Measurements from ENCODE around the gene DOCK3.
A peak's percentile ranks its signal among the peaks of the same experiment; 100 is the strongest.
"Not testable (repeated sequence)": the region's sequence is repeated elsewhere in the genome, so short reads cannot be mapped to it uniquely, and the experiment has no call there.

DOCK3 gene

GRCh38 chr3:51002495-51002894 is 327.8 kb downstream of the DOCK3 start:
- no peak for DNase-seq

DNA sequence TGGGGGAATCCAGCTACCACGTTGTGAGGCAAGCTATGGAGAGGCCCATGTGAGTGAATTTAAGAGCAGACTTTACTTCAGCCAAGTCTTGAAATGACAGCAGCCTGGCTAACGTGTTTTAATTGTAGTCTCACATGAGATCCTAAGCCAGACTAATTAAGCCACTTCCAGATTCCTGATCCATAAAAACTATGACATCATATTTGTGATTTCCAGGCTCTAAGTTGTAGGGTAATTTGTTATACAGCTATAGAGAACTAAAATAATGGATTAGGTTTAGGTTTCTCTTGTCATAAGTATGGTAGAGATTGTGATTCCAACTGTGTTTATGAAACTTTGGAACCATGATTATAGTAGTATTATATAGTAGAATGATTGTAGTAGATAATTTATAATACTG is 329.5 kb downstream of the DOCK3 start:
- DNase-seq, result no peak

- DNase-seq, result no peak
Observed at GRCh38 chr3:51024121-51024520, 349.4 kb downstream of the DOCK3 start.

DNA sequence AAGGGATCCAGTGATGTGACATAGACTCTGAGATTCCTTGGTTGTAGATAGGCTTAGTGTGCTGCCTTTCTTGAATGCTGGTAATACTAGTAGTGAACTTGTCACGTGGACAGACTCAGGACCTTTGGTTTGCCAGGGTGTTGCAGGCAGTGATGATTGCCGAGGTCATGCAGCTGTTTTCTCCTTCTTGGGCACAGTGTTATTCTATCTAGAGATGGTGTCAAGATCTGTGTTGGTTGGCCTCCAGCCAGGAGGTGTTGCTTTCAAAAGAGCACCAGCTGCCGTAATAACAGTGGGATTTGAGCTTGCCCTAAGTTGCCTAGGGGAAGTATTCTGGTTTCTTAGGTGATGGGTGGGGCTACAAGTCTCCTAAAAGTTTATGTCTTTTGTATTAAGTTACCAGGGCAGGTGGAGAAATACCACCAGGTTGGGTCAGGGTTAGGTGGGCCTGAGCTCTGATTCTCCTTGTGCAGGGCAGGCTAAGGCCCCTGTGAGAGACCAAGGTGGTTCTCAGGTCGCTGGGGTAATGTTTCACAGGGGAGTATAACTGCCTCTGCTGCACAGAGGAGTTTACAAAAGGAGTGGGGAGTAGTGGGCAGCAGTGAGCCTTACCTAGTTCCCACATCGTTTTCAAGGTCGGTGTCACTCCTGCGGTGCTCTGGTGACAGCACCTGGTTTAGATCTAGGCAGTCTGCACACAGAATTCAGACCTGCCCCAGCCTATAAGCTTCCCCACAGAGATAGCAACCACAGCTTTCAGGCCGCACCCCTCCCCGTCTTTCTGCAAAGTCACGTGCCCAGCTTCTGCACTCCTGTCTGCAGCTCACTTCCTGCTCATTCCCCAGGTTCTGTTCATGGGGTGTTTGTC is 350.3 kb downstream of the DOCK3 start:
- DNase-seq, result peak; percentile 54 to 64

DNA sequence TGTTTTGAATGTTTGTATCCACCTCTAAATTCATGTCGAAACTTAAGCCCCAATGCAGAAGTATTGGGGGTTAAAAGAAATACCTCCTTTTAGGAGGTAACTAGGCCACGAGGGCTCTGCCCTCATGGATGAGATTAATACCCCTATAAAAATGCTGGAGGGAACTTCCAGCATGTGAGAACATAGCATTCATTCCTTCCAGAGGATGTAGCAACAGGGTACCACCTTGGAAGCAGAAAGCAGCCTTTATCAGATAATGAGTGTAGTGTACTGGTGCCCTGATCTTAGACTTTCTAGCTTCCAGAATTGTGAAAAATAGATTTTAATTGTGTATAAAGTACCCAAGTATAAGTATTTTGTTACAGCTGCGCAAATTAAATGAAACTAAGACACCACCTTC is 356.9 kb downstream of the DOCK3 start:
- DNase-seq, result no peak

- no peak for DNase-seq
Observed at GRCh38 chr3:51035630-51036029, 360.9 kb downstream of the DOCK3 start.

DNA sequence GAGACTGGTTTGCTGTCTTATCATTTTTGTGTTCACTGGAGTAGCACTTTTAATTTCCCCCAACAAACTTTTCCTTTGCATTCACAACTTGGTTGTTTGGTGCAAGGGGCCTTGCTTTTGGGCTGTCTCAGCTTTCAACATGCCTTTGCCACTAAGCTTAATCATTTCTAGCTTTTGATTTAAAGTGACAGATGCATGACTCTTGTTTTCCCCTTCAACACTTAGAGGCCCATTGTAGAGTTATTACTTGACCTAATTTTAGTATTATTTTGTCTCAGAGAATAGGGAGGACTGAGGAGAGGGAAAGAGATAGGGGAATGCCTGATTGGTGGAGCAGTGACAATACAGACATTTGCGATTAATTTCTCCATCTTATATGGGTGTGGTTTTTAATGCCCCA is 370.3 kb downstream of the DOCK3 start:
- no peak for DNase-seq

DNA sequence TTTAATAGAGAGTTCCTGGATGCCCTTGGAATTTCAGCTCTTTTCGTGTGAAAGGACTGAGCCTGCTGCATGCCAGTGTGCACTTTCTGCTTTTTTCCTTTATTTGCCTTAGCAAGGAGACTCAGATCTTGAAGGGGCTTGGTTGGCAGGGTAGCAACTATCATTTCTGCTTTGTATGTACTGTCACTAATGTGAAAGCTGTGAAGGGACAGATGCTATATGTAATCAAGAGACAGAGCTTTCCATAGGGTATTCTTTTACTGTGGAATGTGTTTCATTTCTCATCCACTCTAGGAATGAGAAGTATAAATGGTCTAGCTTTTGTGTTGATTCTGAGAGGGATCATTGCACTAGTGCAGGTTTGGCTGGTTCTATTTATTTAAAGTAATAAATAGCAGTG is 377.8 kb downstream of the DOCK3 start:
- DNase-seq, result no peak

- no peak for DNase-seq
Observed at GRCh38 chr3:51057121-51057520, 382.4 kb downstream of the DOCK3 start.

GRCh38 chr3:51063053-51063452 is 388.3 kb downstream of the DOCK3 start:
- DNase-seq, result no peak

DNA sequence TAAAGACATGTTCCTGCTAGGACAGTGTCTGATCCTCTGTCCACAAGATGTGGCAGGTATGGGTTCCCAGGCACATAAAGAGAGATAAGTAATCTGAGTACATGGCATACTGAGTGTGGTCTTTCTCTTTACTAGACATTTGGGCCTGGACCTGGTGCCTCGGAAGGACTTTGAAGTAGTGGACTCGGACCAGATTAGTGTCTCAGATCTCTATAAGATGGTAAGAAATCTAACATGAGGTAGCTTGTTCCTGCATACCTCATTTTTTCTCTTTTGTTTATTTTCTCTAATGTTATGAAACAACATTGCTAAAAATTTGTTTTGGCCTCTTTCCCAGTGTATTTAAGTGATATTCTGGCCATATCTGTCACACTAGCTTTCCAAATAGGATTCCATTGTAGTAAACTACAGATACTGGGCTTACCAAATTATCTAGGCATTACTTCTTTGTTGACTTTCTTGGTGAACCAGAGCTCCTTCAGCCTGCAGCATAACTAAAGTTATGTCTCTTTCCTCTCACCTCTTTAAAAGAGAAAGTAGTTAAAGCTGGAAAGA is 400.6 kb downstream of the DOCK3 start:
- no peak for DNase-seq

GRCh38 chr3:51082363-51082762 is 407.6 kb downstream of the DOCK3 start:
- no peak for DNase-seq

- DNase-seq, result no peak
Observed at GRCh38 chr3:51083490-51083889, 408.8 kb downstream of the DOCK3 start.

DNA sequence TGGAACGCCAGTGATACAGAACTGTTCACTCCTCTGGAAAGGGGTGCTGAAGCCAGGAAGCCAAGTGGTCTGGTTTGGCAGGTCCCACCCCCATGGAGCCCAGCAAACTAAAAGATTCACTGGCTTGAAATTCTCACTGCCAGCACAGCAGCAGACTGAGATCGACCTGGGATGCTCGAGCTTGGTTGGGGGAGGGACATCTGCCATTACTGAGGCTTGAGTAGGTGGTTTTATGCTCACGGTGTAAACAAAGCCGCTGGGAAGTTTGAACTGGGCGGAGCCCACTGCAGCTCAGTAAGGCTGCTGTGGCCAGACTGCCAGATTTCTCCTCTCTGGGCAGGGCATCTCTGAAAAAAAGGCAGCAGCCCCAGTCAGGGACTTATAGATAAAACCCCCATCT is 417.4 kb downstream of the DOCK3 start:
- not testable (repeated sequence) for DNase-seq

- not testable (repeated sequence) for DNase-seq
Observed at GRCh38 chr3:51094838-51095237, 420.1 kb downstream of the DOCK3 start.

- peak; percentile 21 to 43 for DNase-seq
Observed at GRCh38 chr3:51099794-51100535, 425.2 kb downstream of the DOCK3 start.

DNA sequence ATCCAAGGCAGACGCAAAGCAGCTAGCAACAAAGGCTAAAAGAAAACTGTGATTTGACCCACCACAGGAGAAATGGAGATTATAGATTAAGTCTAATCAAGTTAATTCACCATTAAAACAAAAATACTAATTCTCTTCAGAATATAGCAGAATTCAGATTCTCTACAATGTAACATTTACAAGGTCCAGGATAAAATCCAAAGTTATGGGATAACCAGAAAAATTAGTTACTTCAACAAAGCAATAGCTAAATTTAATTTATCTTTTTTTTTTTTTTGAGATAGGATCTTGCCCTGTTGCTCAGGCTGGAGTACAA is 425.8 kb downstream of the DOCK3 start:
- DNase-seq, result no peak

DNA sequence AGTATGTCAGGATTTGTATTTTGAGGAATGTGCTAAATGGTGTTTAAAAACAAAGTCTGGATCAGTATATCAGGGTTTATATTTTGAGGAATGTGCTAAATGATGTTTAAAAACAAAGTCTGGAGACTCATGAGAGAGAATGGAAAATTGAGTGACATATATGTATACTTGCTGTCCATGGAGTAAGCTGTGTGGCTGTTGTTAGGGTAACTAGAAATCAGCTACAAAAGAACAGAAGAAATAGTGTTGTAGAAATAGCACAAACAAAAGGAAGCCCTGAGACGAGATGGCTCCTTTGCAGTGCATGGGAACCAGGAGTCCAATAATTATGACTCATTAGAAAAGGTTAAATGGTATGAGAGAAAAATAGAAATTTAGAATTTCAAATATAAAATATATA is 427.7 kb downstream of the DOCK3 start:
- DNase-seq, result no peak

- DNase-seq, result no peak
Observed at GRCh38 chr3:51106242-51106876, 431.6 kb downstream of the DOCK3 start.

GRCh38 chr3:51110586-51110985 is 435.9 kb downstream of the DOCK3 start:
- no peak for DNase-seq

GRCh38 chr3:51122944-51123343 is 448.2 kb downstream of the DOCK3 start:
- DNase-seq, result no peak

GRCh38 chr3:51123531-51123930 is 448.8 kb downstream of the DOCK3 start:
- DNase-seq, result no peak

GRCh38 chr3:51131607-51132006 is 456.9 kb downstream of the DOCK3 start:
- not testable (repeated sequence) for DNase-seq

GRCh38 chr3:51137715-51138114 is 463.0 kb downstream of the DOCK3 start:
- no peak for DNase-seq
